Activated CD8-positive, alpha-beta memory T cell treated with anti-CD3 and anti-CD28 coated beads for 36 hours (primary cell): ENCODE measurements around the gene NEK4. TPM values are rescaled to one million over a fixed set of nuclear protein-coding genes. Genes with fewer than 3 reads are reported as not detected.

ENCODE experiments used
- CTCF ChIA-PET: fragments of 350-600 bp; sonication (Branson Sonifier 250); formaldehyde crosslinking; loops from one replicate; lab custom pipeline; 2021; ENCODE audit warnings: antibody characterized with exemption; lab: Charles Lee
- POLR2A ChIA-PET: fragments of 350-600 bp; sonication (Branson Sonifier 250); formaldehyde crosslinking; loops from one replicate; lab custom pipeline; 2021; ENCODE audit warnings: antibody characterized with exemption; lab: Charles Lee
- total RNA-seq, 2 experiments: library from RNA; stranded (reverse); gene quantifications; one replicate each; pipeline ENCODE4 v1.2.3, GENCODE V29; 2021

NEK4 gene
- total RNA-seq, 2 experiments from 2014 or later = 32.4 to 33.4 TPM

DNA sequence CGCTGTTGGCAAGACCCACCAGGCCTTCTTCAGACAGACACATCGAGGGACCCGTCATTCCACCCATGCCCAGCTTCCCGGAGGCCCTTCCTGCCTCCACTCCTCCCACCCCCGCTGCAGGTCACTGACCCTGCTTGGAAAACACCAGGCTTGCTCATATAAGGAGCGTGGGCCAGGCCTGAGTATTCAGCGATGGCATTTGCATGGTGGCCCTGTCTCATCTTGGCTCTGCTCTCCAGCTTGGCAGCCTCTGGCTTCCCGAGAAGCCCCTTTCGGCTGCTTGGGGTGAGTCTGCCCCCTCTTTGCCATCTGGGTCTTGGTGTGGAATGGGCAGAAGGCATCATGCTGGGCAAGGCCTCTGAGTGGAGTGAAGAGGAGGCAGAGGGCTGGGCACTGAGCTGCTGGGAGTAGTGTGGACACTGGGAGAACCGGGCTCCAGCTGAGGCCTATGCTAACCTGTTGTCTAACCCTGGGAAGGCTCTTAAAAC is 23.9 kb upstream of the NEK4 start, which contains the start of gene ITIH3:
Gene ITIH3 (plus strand): TSS at position 185 of the 488 bp plus-strand sequence. CDS start 8 bp downstream, at position 193.
- POLR2A ChIA-PET = no interaction called here
- CTCF ChIA-PET = interaction anchor here (1.1 kb wide), 1 partner anchor 52 kb away, joined by 3 read pairs; no protein-coding TSS in a partner anchor

DNA sequence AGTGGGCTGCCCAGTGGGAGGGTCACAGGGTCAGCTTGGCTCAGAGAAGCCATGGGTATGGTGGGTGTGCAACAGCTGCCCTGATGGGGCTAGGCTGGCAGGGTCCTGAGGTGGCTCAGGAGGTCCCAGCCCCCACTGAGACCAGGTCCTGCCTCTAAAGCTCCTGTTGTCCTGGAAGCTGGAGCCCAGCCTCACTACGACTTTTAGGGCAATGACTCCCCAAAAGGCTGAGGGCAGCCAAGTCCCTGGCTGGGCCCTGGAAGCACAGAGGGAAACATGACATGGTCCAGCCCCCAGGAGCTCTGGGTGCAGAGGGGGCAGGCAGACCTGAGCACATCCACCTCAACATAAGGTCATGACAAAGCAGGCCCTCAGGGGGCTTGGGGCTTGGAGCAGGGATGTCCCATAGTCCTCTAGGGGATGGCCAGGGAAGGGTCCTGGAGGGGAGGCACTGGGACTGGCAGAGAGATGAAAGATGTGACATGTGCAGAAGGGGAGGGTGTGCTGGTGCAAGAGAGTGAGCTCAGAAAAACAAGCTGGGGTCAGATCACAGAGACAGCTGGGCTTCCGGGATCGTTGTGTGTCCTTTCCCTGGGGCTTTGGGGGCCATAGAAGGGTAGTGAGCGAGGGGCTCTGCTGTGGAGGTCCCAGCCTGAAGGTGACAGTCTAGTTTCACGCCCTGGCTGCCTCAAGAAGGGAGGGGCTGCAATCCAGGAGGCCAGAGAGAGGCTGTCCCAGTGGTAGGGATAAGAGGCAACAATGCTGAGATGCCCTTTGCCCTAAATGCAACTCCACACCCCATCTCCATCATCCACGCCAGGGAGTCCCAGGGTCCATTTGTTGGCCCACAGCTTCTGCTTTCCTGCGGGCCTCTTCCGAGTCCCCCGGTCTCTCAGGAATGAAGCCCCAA is 23.2 kb upstream of the NEK4 start:
- ChIA-PET POLR2A (no interaction called here), CTCF (interaction anchor here (1.1 kb wide), 1 partner anchor 51 kb away, joined by 3 read pairs; no protein-coding TSS in a partner anchor)

DNA sequence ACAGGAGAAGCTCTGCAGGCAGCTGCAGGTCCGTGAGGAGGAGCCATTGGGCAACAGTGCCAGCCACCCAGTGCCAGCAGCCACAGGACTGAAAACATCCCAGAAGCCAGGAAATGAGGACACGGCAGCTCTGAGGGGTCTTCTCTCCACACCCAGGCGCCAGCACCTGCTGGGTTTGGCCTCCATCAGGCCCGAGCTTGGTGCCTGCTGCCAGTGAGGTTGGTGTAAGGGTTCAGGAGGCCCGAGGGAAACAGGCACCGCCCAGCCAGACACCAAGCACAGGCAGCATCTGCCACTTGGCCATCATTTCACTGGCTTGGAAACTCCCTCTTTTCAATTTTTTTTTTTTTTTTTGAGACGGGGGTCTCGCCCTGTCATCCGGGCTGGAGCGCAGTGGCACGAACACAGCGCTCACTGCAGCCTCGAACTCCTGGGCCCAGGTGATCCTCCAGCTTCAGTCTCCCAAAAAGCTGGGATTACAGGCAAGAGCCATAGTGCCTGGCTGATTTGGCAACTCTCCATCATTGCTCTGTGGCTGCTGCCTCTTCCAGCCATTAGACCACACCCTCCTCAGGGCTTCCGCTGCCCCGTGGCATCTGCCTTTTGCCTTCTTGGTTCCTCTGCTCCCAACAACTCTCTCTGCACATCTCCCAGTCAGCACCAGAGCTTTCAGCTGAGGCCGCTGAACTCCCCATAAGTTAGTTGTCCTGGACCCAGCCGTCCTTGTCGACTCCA is 22.4 kb upstream of the NEK4 start:
- POLR2A ChIA-PET = no interaction called here
- CTCF ChIA-PET = no interaction called here

GRCh38 chr3:52792413-52792812 is 21.7 kb upstream of the NEK4 start:
- ChIA-PET POLR2A (no interaction called here), CTCF (interaction anchor here (0.8 kb wide), 1 partner anchor 280 kb away, joined by 3 read pairs; no protein-coding TSS in a partner anchor)

GRCh38 chr3:52791928-52792327 is 21.2 kb upstream of the NEK4 start:
- ChIA-PET POLR2A (no interaction called here), CTCF (interaction anchor here (0.8 kb wide), 1 partner anchor 281 kb away, joined by 3 read pairs; no protein-coding TSS in a partner anchor)

GRCh38 chr3:52791366-52791765 is 20.6 kb upstream of the NEK4 start:
- POLR2A ChIA-PET = no interaction called here
- CTCF ChIA-PET = no interaction called here

GRCh38 chr3:52790741-52791140 is 20.0 kb upstream of the NEK4 start:
- CTCF ChIA-PET = no interaction called here
- POLR2A ChIA-PET = no interaction called here

- POLR2A ChIA-PET = no interaction called here
- CTCF ChIA-PET = no interaction called here
Measured at GRCh38 chr3:52790337-52790736, 19.6 kb upstream of the NEK4 start.

GRCh38 chr3:52789746-52790040 is 19.0 kb upstream of the NEK4 start:
- POLR2A ChIA-PET = no interaction called here

DNA sequence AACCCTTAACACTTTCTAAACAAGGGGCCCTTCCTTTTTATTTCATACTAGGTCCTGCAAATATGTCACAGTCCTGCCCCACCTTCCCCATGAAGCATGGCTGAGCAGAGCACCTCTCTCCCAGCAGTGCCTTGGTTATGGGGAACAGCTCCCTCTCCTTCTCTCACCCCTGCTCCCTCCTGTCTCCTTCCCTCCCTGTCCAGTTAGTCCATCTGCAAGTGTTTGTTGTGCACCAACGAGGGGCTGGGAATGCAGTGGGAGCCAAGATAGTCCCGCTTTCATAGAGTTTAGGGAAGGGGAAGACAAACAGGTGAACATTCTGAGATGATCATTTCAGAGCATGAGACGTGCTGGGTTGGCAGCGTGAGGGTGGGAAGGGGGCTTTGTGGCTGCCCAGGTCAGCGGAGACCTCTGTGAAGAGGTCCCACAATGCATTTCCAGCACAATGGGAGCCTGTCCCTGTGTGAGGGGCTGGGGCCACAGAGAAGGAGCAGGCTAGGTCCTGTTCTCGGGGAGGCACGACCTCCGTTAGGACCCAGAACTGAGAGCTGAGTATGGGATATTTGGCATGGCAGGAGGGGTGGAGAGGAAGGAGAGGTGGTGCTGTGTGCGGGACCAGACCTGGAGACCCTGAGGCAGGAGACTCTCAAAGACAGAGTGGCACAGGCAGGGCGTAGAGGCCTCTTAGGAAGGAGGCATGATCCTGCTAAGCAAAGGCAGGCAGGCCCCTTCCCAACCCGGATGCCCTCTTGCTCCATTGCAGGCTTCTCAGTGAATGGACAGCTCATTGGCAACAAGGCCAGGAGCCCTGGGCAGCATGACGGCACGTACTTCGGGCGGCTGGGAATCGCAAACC is 18.4 kb upstream of the NEK4 start:
- ChIA-PET POLR2A (no interaction called here), CTCF (no interaction called here)

More at GRCh38 chr3:52789746-52790040, 19.0 kb upstream of the NEK4 start:
- CTCF ChIA-PET = no interaction called here

GRCh38 chr3:52787672-52788625 is 17.2 kb upstream of the NEK4 start:
- POLR2A ChIA-PET = interaction anchor here (0.6 kb wide), 1 partner anchor 114 kb away, joined by 4 read pairs; no protein-coding TSS in a partner anchor
- CTCF ChIA-PET = interaction anchor here (0.7 kb wide), 1 partner anchor 450 kb away, joined by 3 read pairs; no protein-coding TSS in a partner anchor

- ChIA-PET CTCF (interaction anchor here (0.7 kb wide), 1 partner anchor 449 kb away, joined by 3 read pairs; no protein-coding TSS in a partner anchor), POLR2A (interaction anchor here (0.6 kb wide), 1 partner anchor 114 kb away, joined by 4 read pairs; no protein-coding TSS in a partner anchor)
Measured at GRCh38 chr3:52787246-52787645, 16.5 kb upstream of the NEK4 start.

GRCh38 chr3:52786330-52787215 is 15.8 kb upstream of the NEK4 start:
- ChIA-PET CTCF (no interaction called here), POLR2A (no interaction called here)

- CTCF ChIA-PET = no interaction called here
- POLR2A ChIA-PET = no interaction called here
Measured at GRCh38 chr3:52784931-52785590, 14.3 kb upstream of the NEK4 start.

DNA sequence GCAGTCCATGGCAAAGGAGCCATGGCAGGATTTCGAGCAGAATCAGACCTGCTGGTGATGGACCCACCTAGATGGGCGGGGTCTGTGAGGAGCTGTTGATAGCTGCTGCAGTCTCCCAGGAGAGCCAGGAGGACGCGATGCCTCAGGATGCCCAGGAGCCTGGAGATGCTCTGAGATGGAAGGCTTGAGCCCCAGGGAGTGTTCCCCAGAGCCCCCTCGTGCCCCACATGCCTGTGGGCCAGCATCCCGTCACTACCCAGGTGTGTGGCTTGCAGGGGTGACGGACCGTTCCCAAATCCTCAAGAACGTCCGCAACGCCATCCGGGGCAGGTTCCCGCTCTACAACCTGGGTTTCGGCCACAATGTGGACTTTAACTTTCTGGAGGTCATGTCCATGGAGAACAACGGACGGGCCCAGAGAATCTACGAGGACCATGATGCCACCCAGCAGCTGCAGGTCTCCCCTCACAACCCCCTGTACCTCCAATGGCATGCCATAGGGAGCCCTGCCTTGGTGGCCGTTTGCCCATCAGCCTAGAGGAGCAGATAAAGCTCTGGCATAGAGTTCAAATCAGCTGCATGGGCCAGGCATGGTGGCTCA is 13.4 kb upstream of the NEK4 start:
- POLR2A ChIA-PET = no interaction called here
- CTCF ChIA-PET = interaction anchor here (1.1 kb wide), 1 partner anchor 15 kb away, joined by 3 read pairs; no protein-coding TSS in a partner anchor

DNA sequence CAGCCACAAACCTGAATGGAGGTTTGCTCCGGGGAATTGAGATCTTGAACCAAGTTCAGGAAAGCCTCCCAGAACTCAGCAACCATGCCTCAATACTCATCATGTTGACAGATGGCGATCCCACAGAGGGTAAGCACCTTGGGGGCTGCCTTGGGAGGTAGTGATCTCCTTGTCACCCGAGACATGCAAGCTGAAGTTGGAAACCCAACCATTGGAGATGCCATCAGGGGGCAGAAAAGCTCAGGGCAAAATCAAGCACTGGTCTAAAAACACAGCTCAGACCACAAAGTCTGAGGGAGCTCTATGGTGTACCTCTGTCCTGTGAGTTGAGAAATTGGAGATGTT is 12.4 kb upstream of the NEK4 start:
- ChIA-PET POLR2A (no interaction called here), CTCF (interaction anchor here (1.1 kb wide), 1 partner anchor 16 kb away, joined by 3 read pairs; no protein-coding TSS in a partner anchor)
